Measurements from ENCODE around the gene SRRT. TPM values are rescaled to one million over a fixed set of nuclear protein-coding genes. Genes with fewer than 3 reads are reported as not detected.
A peak's percentile ranks its signal among the peaks of the same experiment; 100 is the strongest.

The SRRT gene
- total RNA-seq, 6 donors from 2014 or later: 57.9 to 324 (median 111) TPM

DNA sequence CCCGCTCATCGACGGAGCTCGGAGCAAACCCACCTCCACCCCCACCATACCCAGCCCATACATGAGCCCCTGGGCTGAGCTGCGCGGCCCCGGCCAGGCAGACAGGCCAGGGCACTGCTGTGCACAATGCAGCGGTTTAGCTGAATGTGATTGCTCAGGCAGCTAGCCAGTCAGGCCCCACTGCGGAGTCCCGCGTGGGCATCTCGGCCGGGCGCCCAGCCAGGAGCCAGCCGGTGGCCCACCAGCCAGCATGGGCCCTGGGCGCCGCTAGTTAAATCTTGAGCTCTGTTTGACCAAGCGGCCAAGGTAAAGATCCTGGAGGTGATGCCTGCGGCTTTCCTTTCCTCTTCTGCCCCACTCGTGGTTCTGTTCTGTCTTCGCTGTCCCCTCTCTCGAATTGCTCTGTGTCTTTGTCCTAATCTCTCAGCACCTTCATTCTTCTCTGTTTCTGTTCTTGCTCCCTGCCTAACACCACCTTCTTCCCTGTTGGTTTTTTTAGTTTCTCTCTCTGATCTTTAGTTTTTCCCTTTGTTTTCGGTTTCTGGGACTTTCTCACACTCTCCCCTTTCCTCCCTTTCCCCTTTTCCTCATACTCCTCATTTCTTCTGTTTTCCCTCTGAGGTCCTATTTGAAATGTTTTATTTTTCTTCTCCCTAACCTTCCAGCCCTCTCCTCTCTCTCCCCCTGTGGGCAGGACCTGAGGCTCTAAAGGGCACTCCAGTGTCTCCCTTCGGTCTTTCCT, 8.1 kb downstream of the SRRT start:
- ATAC-seq (ENCODE audit: low FRiP score in 2 of 2) (no peak), DNase-seq (no peak)
- Histone ChIP-seq H3K27me3 (no peaks in the 10 kb centered on the region), H3K4me3 (no peak overlapping the region), H3K27ac (no peak overlapping the region), H3K36me3 (peaks cover 37 to 97% (median 73%) of the 10 kb centered on the region in 4 donors), H3K9me3 (no peaks in the 10 kb centered on the region), H3K4me1 (peaks cover 10 to 20% (median 13%) of the 10 kb centered on the region in 4 donors)
- WGBS, 2 donors: 92 to 95% methylated on average over 14 to 24 of the region's 24 CpGs
- TF ChIP-seq CTCF (IDR thresholded peaks at IDR 0.05) (no peak), POLR2AphosphoS5 (IDR thresholded peaks at IDR 0.05) (no peak), POLR2A (IDR thresholded peaks at IDR 0.05) (no peak), EP300 (IDR thresholded peaks at IDR 0.05) (no peak)

- no peak for ATAC-seq (ENCODE audit: low FRiP score in 2 of 2)
- H3K27me3 ChIP-seq: no peaks in the 10 kb centered on the region
- TF ChIP-seq CTCF (IDR thresholded peaks at IDR 0.05) (no peak), POLR2A (IDR thresholded peaks at IDR 0.05) (no peak), EP300 (IDR thresholded peaks at IDR 0.05) (no peak), POLR2AphosphoS5 (IDR thresholded peaks at IDR 0.05) (no peak)
- H3K36me3 ChIP-seq: peaks cover 37 to 88% (median 73%) of the 10 kb centered on the region in 4 donors
- WGBS, 2 donors: 90 to 93% methylated on average over 29 of the region's 29 CpGs
- H3K4me1 ChIP-seq: peaks cover 21 to 26% (median 24%) of the 10 kb centered on the region in 4 donors
- H3K9me3 ChIP-seq: no peaks in the 10 kb centered on the region
- H3K4me3 ChIP-seq: no peak overlapping the region
- no peak for DNase-seq
- no peak overlapping the region for H3K27ac ChIP-seq
Measured at GRCh38 chr7:100884736-100885439, 10.0 kb downstream of the SRRT start.

DNA sequence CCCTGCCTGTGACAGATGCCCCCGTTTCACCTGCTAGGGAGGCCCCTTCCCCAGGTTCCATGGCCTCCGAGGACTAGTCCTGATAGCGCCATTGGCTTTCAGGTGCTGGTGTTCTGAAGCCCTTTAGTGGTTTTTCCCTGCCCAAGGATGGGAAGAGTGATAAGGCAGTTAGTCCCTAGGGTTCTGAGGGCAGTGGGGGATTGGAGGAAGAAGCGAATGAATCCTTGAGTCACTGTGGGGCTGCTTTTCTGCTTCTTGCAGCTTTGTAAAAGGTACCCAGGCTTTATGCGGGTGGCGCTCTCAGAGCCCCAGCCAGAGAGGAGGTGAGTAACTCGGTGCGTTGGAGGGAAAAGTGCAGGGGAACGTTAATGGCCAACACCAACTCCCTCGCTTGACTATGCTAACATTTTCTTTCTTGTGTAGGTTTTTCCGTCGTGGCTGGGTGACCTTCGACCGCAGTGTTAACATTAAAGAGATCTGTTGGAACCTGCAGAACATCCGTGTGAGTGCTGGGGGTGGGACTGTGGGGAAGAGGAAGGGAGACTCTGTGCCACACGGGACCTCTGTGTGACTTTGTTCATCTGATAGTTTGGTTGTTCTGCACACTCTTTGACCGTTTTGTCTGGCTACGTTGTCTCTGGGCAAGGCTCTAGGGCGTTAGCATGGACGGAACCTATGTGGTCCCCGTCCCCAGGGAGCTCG, 10.7 kb downstream of the SRRT start:
- Histone ChIP-seq H3K36me3 (peaks cover 37 to 81% (median 70%) of the 10 kb centered on the region in 4 donors), H3K9me3 (no peaks in the 10 kb centered on the region), H3K4me1 (peaks cover 25 to 33% (median 29%) of the 10 kb centered on the region in 4 donors), H3K27me3 (no peaks in the 10 kb centered on the region), H3K4me3 (no peak overlapping the region), H3K27ac (no peak overlapping the region)
- no peak for ATAC-seq (ENCODE audit: low FRiP score in 2 of 2)
- 84 to 86% methylated on average over 21 to 22 of the region's 22 CpGs for WGBS, 2 donors
- DNase-seq: no peak
- TF ChIP-seq EP300 (IDR thresholded peaks at IDR 0.05): no peak
- TF ChIP-seq POLR2AphosphoS5 (IDR thresholded peaks at IDR 0.05): no peak
- no peak for TF ChIP-seq CTCF (IDR thresholded peaks at IDR 0.05)
- no peak for TF ChIP-seq POLR2A (IDR thresholded peaks at IDR 0.05)

- ATAC-seq (ENCODE audit: low FRiP score in 2 of 2) (no peak), DNase-seq (no peak)
- H3K27me3 ChIP-seq: peaks cover 0 to 4% (median 0%) of the 10 kb centered on the region in 4 donors
- peaks cover 37 to 73% (median 65%) of the 10 kb centered on the region in 4 donors for H3K36me3 ChIP-seq
- TF ChIP-seq POLR2A (IDR thresholded peaks at IDR 0.05) (no peak), EP300 (IDR thresholded peaks at IDR 0.05) (no peak), POLR2AphosphoS5 (IDR thresholded peaks at IDR 0.05) (no peak), CTCF (IDR thresholded peaks at IDR 0.05) (no peak)
- peak overlapping the region in 1 of 4 donors; percentile 67 for H3K27ac ChIP-seq
- H3K4me3 ChIP-seq: no peak overlapping the region
- peaks cover 32 to 40% (median 37%) of the 10 kb centered on the region in 4 donors for H3K4me1 ChIP-seq
- H3K9me3 ChIP-seq: no peaks in the 10 kb centered on the region
- WGBS, 2 donors: 83 to 91% methylated on average over 13 to 27 of the region's 27 CpGs
Measured at GRCh38 chr7:100886142-100886935, 11.4 kb downstream of the SRRT start.

All from upper lobe of left lung (tissue), 6 donors.